GM10266 (cell line): ENCODE measurements around the gene TMEM176B.

Source experiments
- DNase-seq: peaks from one replicate; pipeline ENCODE4 v3.0.0; 2012; ENCODE audit errors: extremely low spot score
- TF ChIP-seq, protein P1 (sequence below): IDR thresholded peaks from 2 replicates; pipeline ENCODE4 v1.5.1; 2012; ENCODE audit warnings: mild to moderate bottlenecking, low read depth; ENCODE audit not compliant: control insufficient read depth, insufficient read depth; ENCODE audit errors: missing control alignments

TMEM176B gene

DNA sequence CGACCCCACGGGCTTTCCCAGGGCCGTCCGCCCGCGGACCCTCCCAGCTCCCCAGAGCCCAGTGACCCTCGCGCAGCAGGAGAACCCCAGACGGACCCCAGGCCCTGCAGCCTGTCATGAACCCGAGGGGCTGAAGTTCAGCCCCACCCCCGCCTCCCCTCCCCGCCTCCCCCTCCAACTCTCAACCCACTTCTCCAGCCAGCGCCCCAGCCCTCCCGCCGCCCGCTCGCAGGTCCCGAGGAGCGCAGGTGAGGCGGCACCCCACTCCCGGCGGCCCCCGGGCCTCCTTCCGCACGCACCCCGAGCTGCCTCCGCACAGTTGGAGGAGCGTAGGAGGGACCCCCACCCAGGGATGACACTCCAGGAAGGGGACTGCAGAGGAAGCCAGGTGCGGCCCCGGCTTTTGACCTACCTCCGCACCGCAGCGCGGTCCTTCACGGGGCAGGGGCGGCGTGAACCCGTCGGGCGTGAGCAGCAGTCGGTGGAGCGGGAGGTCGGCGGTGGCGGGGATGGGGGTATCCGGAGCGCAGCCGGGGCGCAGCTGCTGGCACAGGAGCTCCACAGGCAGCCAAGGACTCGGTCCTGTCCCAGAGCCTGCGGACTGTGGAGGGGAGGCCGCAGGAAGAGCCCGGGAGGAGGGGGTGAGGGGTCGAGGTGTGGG is 547 bp upstream of the TMEM176B start, which contains the start of gene TMEM176A:
Gene TMEM176A (plus strand): TSS at position 189 of the 661 bp plus-strand sequence. CDS start 782 bp downstream, outside the sequence.
- TF ChIP-seq, protein P1, sequence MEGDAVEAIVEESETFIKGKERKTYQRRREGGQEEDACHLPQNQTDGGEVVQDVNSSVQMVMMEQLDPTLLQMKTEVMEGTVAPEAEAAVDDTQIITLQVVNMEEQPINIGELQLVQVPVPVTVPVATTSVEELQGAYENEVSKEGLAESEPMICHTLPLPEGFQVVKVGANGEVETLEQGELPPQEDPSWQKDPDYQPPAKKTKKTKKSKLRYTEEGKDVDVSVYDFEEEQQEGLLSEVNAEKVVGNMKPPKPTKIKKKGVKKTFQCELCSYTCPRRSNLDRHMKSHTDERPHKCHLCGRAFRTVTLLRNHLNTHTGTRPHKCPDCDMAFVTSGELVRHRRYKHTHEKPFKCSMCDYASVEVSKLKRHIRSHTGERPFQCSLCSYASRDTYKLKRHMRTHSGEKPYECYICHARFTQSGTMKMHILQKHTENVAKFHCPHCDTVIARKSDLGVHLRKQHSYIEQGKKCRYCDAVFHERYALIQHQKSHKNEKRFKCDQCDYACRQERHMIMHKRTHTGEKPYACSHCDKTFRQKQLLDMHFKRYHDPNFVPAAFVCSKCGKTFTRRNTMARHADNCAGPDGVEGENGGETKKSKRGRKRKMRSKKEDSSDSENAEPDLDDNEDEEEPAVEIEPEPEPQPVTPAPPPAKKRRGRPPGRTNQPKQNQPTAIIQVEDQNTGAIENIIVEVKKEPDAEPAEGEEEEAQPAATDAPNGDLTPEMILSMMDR = no peak
- DNase-seq = no peak

DNA sequence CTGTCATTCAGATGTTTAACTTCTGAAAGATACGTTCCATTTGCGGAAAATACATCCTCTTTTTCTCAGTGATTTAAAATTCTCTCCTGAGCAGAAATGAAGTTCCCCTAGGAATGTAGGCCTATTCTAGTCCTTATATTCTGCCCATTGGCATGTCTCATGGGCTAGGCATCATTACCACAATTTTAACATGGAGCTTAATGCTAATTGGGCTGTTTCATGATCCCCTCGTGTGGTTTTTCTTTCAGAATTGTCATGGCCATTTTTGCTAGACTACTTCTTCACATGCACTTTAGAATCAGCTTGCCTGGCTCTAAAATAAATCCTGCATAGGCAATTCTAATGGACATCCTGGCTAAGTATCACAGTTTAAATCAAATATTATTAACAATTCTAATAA is 1.0 kb downstream of the TMEM176B start:
- no peak for DNase-seq
- TF ChIP-seq, protein P1 = no peak

DNA sequence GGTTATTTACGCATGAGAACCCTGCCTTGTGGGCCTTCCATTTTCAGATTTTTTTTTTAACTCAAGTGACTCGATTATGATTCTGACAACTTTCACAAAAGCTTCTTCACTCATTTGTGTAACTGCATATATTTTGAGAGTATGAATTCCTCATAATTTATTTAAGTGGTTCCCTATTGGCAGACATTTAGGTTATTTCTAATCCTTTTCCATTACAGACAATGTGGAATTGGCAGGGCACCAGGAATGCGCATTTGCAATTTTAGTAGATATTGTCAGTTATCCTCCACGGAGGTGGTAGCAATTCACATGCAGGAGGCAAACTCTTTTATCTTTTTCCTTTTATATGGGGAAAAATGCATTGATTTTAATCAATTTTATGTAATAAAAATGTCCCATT is 2.5 kb downstream of the TMEM176B start:
- no peak for DNase-seq
- TF ChIP-seq, protein P1 = no peak

DNA sequence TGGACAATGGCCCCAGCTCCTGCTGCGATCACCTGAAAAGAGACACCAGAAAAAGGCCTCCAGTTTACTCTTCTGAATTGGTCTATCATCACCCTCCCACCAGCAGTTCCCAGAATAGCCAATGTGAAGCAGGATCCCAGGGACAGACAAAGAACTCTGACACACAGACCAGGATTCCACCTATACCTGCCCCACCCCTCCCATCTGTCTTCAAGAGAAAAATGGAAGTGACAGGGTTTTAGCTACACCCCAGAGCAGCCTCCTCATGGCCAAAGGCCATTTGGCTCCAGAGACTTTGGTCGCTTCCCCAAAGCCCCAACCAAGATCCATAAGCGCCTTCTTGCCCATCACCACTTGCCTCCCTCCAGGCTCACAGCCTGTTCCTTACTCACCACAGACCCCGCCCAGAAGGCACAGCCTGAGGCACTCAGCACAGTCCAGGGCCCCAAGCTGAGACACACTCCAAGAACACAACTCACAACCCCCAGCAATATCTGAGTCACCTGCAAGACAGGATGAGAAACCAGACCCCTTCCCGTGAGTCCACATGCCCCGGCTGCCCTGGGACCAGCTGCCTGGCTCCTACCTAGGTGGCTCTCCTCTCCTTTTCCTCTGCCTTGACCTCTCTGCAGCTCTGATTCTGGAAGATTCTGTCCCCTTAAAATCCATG is 6.5 kb downstream of the TMEM176B start:
- TF ChIP-seq, protein P1 = no peak
- no peak for DNase-seq

DNA sequence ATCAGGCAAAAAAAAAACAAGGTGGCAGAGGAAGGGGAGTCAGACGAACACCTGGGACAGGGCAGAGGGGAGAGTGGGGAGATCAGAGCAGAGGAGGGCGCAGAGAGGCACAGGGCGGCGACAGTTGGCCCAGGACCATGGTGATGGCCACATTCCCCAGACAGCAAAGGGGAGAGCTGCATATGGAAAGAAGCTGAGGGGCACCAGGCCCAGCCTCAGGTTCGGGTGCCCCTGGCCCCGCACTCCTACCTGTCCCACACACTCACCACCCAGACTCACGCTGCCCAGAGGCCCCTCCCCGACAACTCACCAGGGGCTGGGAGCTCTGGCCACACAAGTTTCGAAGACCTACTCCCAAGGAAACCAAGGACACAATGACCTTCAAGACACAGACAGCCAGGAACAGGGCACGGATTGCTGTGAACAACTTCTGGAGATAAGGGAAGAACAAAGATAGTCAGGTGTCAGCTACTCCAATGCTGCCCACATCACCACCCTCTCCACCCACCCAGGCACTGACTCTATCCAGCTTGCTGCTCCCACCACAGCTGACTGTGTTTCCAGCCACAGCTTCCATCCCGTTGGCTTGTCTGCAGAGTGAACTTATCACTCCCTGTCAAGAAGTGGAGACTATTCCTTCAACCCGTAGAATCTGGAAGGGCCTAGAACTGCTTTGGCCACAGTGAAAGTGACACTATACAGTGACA is 8.3 kb downstream of the TMEM176B start:
- TF ChIP-seq, protein P1 = no peak

DNA sequence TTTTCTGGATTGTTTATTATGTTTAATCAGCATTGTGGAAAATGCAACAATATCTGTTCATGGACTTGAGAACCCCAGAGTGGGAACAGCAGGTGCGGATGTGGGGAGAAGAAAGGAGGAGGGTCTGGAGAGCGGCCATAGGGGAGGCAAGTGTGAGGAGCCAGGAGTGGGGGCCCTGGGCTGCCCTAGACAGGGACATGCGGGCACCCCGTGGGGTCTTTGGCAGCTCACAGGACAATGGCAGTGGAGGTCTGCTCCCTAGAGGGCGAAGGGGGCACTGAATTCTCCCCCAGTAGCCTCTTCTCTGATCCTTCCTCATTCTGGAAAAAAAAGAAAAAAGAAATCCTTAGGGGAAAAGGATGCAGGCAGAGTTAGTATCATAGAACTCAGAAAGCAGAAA is 8.9 kb downstream of the TMEM176B start:
- DNase-seq = no peak
- TF ChIP-seq, protein P1 = no peak

More for the DNA sequence above, 8.3 kb downstream of the TMEM176B start:
- DNase-seq = no peak

DNA sequence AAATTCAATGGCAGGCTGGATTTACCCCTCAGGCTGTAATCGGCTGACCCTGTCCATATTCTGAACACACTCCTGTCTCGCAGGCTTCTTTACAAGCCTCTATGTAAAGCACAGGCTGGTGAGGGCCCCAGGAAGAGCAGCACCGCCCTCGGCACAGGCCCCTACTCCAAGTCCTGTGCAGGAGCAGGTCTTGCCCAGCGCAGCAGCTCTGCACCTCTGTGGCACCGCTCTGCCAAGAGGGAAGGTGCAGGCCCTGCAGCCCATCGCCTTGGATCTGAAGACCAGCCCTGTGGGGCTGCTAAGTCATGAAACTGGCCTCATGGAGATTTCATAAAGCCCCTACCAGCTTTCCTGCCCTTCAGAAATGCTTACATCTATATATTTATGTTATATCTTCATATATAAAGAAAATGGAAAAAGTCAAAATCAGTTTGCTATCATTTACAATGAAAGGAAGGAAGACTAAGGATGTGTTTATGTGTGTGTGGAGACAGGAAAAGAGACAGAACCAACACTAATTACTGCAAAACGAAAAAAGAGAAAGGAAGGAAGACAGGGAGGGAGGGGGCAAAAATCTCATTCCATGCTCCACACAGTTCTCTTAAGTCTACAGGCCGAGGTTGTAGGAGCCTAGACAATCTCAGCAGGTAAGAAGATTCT is 9.6 kb downstream of the TMEM176B start:
- TF ChIP-seq, protein P1 = no peak
- DNase-seq = no peak
